Measurements from ENCODE around the gene GMPPA. TPM values are rescaled to one million over a fixed set of nuclear protein-coding genes. Genes with fewer than 3 reads are reported as not detected.
A peak's percentile ranks its signal among the peaks of the same experiment; 100 is the strongest.

GMPPA gene
- total and polyA plus RNA-seq, 4 donors = 20.2 to 59.4 (median 43.4) TPM

DNA sequence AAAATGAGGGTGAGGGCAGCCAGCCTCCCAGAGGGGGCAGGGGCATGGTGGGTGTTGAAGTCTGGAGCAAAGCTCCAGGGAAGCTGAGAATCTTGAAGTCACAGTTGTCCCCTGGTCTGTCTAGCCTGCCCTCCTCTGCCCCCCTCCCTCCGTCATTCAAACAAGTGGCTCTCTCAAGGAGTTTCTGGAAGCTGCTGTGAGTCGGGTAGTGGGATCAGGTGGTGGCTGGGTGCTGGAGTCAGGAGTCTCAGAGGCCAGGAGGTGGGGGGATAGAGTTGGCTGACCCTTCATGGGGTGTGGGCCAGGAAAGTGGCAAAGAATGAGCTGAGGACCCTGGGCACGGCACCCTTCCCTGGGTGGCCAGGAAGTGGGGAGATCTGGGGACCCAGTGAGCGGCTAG lies 15.1 kb downstream of the GMPPA start:
- 22% methylated on average over 4 of the region's 4 CpGs for WGBS
- H3K9ac ChIP-seq (ENCODE audit: low read depth in 1 of 2, low read length in 2 of 2) = no peak overlapping the region
- no peak overlapping the region for H3K27ac ChIP-seq (ENCODE audit: low read depth in 1 of 2, low read length in 2 of 2)
- TF ChIP-seq, protein P1, sequence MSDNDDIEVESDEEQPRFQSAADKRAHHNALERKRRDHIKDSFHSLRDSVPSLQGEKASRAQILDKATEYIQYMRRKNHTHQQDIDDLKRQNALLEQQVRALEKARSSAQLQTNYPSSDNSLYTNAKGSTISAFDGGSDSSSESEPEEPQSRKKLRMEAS (IDR thresholded peaks at IDR 0.05) = no peak
- TF ChIP-seq EGR1 (IDR thresholded peaks at IDR 0.05; ENCODE audit: low read depth in 2 of 2) (no peak), SP1 (IDR thresholded peaks at IDR 0.05) (no peak), FOXA1 (IDR thresholded peaks at IDR 0.05) (no peak)
- TF ChIP-seq, protein P2, sequence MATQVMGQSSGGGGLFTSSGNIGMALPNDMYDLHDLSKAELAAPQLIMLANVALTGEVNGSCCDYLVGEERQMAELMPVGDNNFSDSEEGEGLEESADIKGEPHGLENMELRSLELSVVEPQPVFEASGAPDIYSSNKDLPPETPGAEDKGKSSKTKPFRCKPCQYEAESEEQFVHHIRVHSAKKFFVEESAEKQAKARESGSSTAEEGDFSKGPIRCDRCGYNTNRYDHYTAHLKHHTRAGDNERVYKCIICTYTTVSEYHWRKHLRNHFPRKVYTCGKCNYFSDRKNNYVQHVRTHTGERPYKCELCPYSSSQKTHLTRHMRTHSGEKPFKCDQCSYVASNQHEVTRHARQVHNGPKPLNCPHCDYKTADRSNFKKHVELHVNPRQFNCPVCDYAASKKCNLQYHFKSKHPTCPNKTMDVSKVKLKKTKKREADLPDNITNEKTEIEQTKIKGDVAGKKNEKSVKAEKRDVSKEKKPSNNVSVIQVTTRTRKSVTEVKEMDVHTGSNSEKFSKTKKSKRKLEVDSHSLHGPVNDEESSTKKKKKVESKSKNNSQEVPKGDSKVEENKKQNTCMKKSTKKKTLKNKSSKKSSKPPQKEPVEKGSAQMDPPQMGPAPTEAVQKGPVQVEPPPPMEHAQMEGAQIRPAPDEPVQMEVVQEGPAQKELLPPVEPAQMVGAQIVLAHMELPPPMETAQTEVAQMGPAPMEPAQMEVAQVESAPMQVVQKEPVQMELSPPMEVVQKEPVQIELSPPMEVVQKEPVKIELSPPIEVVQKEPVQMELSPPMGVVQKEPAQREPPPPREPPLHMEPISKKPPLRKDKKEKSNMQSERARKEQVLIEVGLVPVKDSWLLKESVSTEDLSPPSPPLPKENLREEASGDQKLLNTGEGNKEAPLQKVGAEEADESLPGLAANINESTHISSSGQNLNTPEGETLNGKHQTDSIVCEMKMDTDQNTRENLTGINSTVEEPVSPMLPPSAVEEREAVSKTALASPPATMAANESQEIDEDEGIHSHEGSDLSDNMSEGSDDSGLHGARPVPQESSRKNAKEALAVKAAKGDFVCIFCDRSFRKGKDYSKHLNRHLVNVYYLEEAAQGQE (IDR thresholded peaks at IDR 0.05) = no peak
- H3K4me1 ChIP-seq (ENCODE audit: control insufficient read depth in 4 of 4, insufficient read depth in 4 of 4, low read length in 3 of 4) = peaks cover 0 to 9% (median 6%) of the 10 kb centered on the region in 4 donors
- no peaks in the 10 kb centered on the region for H3K9me3 ChIP-seq (ENCODE audit: control insufficient read depth in 4 of 4, low read length in 3 of 4)
- no peaks in the 10 kb centered on the region for H3K36me3 ChIP-seq (ENCODE audit: control insufficient read depth in 4 of 4, insufficient read depth in 3 of 4, low read depth in 1 of 4, low read length in 3 of 4)
- H3K4me3 ChIP-seq (ENCODE audit: low read depth in 1 of 3, low read length in 3 of 3) = no peak overlapping the region
- no peaks in the 10 kb centered on the region for H3K27me3 ChIP-seq (ENCODE audit: control insufficient read depth in 4 of 4, insufficient read depth in 4 of 4, low read length in 3 of 4)
- DNase-seq (ENCODE audit: low spot score) = no peak

DNA sequence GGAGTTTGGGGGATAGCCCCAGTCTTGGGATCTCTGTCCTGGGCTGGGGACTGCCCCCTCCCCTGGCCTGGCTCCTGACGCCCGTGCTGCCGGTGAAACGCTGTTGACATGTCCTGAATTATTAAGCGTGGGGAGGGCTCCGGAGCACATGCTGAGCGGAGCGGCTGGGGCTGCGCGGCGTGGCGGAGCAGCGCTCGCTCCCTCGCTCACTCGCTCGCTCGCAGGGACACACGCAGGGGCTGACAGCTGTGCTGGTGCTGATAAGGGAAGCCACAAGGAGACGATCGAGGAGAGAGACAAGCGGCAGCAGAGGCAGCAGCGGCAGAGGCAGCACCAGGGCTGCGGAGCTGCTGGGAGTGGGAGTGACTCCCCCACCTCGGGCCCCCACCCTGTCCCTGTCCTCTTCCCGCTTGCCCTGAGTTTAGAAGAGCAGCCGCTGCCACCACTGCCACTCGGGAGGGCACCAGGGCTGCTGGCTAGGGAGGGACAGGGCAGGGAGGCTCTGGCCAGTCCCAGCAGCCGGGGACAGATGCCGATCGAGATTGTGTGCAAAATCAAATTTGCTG lies 15.6 kb downstream of the GMPPA start, which contains the start of gene ASIC4:
TSS of gene ASIC4 (plus strand) at position 287 of the 566 bp plus-strand sequence. CDS start at position 530, 243 bp downstream.
- TF ChIP-seq YY1 (IDR thresholded peaks at IDR 0.05) (no peak), HNF4A (conservative IDR thresholded peaks at IDR 0.05) (no peak), EGR1 (IDR thresholded peaks at IDR 0.05; ENCODE audit: low read depth in 2 of 2) (no peak), JUND (IDR thresholded peaks at IDR 0.05) (no peak), NR2F2 (IDR thresholded peaks at IDR 0.05) (no peak), TAF1 (conservative IDR thresholded peaks at IDR 0.05) (no peak), RXRA (IDR thresholded peaks at IDR 0.05) (no peak), FOXA2 (IDR thresholded peaks at IDR 0.05) (no peak), ATF3 (IDR thresholded peaks at IDR 0.05) (no peak), CTCF (IDR thresholded peaks at IDR 0.05; ENCODE audit: low read depth, low read length, missing input control) (no peak), GABPA (IDR thresholded peaks at IDR 0.05 in 1 of 2, conservative IDR thresholded peaks at IDR 0.05 in 1 of 2) (no peak), RAD21 (IDR thresholded peaks at IDR 0.05) (no peak), ZBTB33 (IDR thresholded peaks at IDR 0.05) (no peak)
- TF ChIP-seq, protein P1 (IDR thresholded peaks at IDR 0.05) = no peak
- TF ChIP-seq, protein P2 (IDR thresholded peaks at IDR 0.05) = no peak
- Histone ChIP-seq H3K27me3 (ENCODE audit: control insufficient read depth in 4 of 4, insufficient read depth in 4 of 4, low read length in 3 of 4) (peaks cover 0 to under 1% (median 0%) of the 10 kb centered on the region in 4 donors), H3K36me3 (ENCODE audit: control insufficient read depth in 4 of 4, insufficient read depth in 3 of 4, low read depth in 1 of 4, low read length in 3 of 4) (no peaks in the 10 kb centered on the region), H3K27ac (ENCODE audit: low read depth in 1 of 2, low read length in 2 of 2) (no peak within 1 kb of the TSS), H3K4me1 (ENCODE audit: control insufficient read depth in 4 of 4, insufficient read depth in 4 of 4, low read length in 3 of 4) (peaks cover 0 to 9% (median 6%) of the 10 kb centered on the region in 4 donors), H3K9me3 (ENCODE audit: control insufficient read depth in 4 of 4, low read length in 3 of 4) (no peaks in the 10 kb centered on the region), H3K4me3 (ENCODE audit: low read depth in 1 of 3, low read length in 3 of 3) (no peak within 1 kb of the TSS), H3K9ac (ENCODE audit: low read depth in 1 of 2, low read length in 2 of 2) (no peak within 1 kb of the TSS)
- WGBS = 9% methylated on average over 31 of the region's 31 CpGs
- DNase-seq (ENCODE audit: low spot score) = peak; percentile 77

Measured in liver (tissue), 9 donors.